Upper lobe of left lung (tissue), 6 donors: ENCODE measurements around the gene BNC2. TPM values are rescaled to one million over a fixed set of nuclear protein-coding genes. Genes with fewer than 3 reads are reported as not detected.

Experiments used
- ATAC-seq, 2 donors: fragments of 200-7000 bp; cut with Tn5 transposase; one replicate each; pipeline ENCODE4 v1.9.1; 2022; ENCODE audit warnings: mild to moderate bottlenecking in 2 of 2, moderate library complexity in 2 of 2; ENCODE audit not compliant: low FRiP score in 2 of 2
- DNase-seq, 2 donors: peaks; one replicate each; pipeline ENCODE4 v3.0.0-alpha.2; 2019 to 2020
- H3K27ac ChIP-seq, 4 donors: fragments of 200-600 bp; sonication (generic); one replicate each; pipeline ENCODE4 v1.5.1; 2016 to 2019
- H3K27me3 ChIP-seq, 4 donors: fragments of 200-600 bp; sonication (generic); one replicate each; pipeline ENCODE4 v1.5.1; 2017 to 2019
- H3K36me3 ChIP-seq, 4 donors: fragments of 200-600 bp; sonication (generic); one replicate each; pipeline ENCODE4 v1.5.1; 2016 to 2019
- H3K4me1 ChIP-seq, 4 donors: fragments of 200-600 bp; sonication (generic); one replicate each; pipeline ENCODE4 v1.5.1; 2018 to 2019
- H3K4me3 ChIP-seq, 4 donors: fragments of 200-600 bp; sonication (generic); one replicate each; pipeline ENCODE4 v1.5.1; 2017 to 2019; ENCODE audit warnings: mild to moderate bottlenecking in 2 of 4, moderate library complexity in 1 of 4
- H3K9me3 ChIP-seq, 4 donors: fragments of 200-600 bp; sonication (generic); one replicate each; pipeline ENCODE4 v1.5.1; 2018 to 2019
- CTCF ChIP-seq, 6 experiments: fragments of 450-650 bp in 4 of 6; fragments of 200-600 bp in 2 of 6; sonication (generic) in 2 of 6; IDR thresholded peaks; one replicate each; pipeline ENCODE4 v1.5.1; 2016 to 2019; ENCODE audit warnings: antibody characterized with exemption in 6 of 6
- EP300 ChIP-seq, 4 donors: sonication (generic); formaldehyde crosslinking; IDR thresholded peaks; one replicate each; pipeline ENCODE4 v1.5.1; 2017; ENCODE audit warnings: antibody characterized with exemption in 4 of 4, control low read depth in 2 of 4
- POLR2A ChIP-seq, 4 donors: fragments of 450-650 bp; IDR thresholded peaks; one replicate each; pipeline ENCODE4 v1.5.1; 2016 to 2017; ENCODE audit warnings: antibody characterized with exemption in 4 of 4, mild to moderate bottlenecking in 2 of 4
- POLR2AphosphoS5 ChIP-seq, 2 donors: sonication (generic); formaldehyde crosslinking; IDR thresholded peaks; one replicate each; pipeline ENCODE4 v1.5.1; 2017; ENCODE audit warnings: antibody characterized with exemption in 2 of 2
- WGBS, 2 donors: methylation state at CpG; one replicate each; pipeline ENCODE4 v1.1.5; 2017 to 2018; 5-methylcytosine and 5-hydroxymethylcytosine counted together
- total RNA-seq, 6 donors: library from RNA; depleted of rRNA in 4 of 6; stranded (reverse); fragments of >200 nt in 4 of 6; gene quantifications; one replicate each; pipeline versions ENCODE4 v1.1.0 to v1.2.1, GENCODE V29; 2016 to 2021
- donor health status: DM: no; HTN: no; CAD: no; lungs with moderate emphysema.
- donor health status: DM: no; HTN: yes; CAD: no; lungs with severe emphysema.

The BNC2 gene
- total RNA-seq, 6 donors from 2014 or later = 4.6 to 21.7 (median 10.7) TPM

GRCh38 chr9:16501141-16501540 lies 369.3 kb downstream of the BNC2 start:
- Histone ChIP-seq H3K4me1 (peaks cover 0 to 4% (median 1%) of the 10 kb centered on the region in 4 donors), H3K4me3 (no peak overlapping the region), H3K27ac (no peak overlapping the region), H3K9me3 (no peaks in the 10 kb centered on the region), H3K36me3 (no peaks in the 10 kb centered on the region), H3K27me3 (no peaks in the 10 kb centered on the region)
- TF ChIP-seq POLR2A (IDR thresholded peaks at IDR 0.05) (no peak), POLR2AphosphoS5 (IDR thresholded peaks at IDR 0.05) (no peak), CTCF (IDR thresholded peaks at IDR 0.05) (no peak), EP300 (IDR thresholded peaks at IDR 0.05) (no peak)
- WGBS, 2 donors = 92 to 94% methylated on average over 2 of the region's 2 CpGs
- DNase-seq (no peak), ATAC-seq (no peak)

GRCh38 chr9:16500386-16500785 lies 370.1 kb downstream of the BNC2 start:
- WGBS, 2 donors = 86 to 94% methylated on average over 2 of the region's 2 CpGs
- no peak for TF ChIP-seq EP300 (IDR thresholded peaks at IDR 0.05)
- no peak for TF ChIP-seq POLR2AphosphoS5 (IDR thresholded peaks at IDR 0.05)
- TF ChIP-seq POLR2A (IDR thresholded peaks at IDR 0.05) = no peak
- no peak for TF ChIP-seq CTCF (IDR thresholded peaks at IDR 0.05)
- ATAC-seq (no peak), DNase-seq (no peak)
- Histone ChIP-seq H3K27me3 (no peaks in the 10 kb centered on the region), H3K9me3 (no peaks in the 10 kb centered on the region), H3K4me3 (no peak overlapping the region), H3K27ac (no peak overlapping the region), H3K4me1 (peaks cover 0 to 3% (median 1%) of the 10 kb centered on the region in 4 donors), H3K36me3 (no peaks in the 10 kb centered on the region)

GRCh38 chr9:16499892-16500291 lies 370.6 kb downstream of the BNC2 start:
- no peak for TF ChIP-seq POLR2A (IDR thresholded peaks at IDR 0.05)
- TF ChIP-seq EP300 (IDR thresholded peaks at IDR 0.05) = no peak
- TF ChIP-seq CTCF (IDR thresholded peaks at IDR 0.05) = no peak
- TF ChIP-seq POLR2AphosphoS5 (IDR thresholded peaks at IDR 0.05) = no peak
- ATAC-seq (no peak), DNase-seq (no peak)
- no peaks in the 10 kb centered on the region for H3K36me3 ChIP-seq
- H3K27me3 ChIP-seq = no peaks in the 10 kb centered on the region
- H3K27ac ChIP-seq = no peak overlapping the region
- no peaks in the 10 kb centered on the region for H3K9me3 ChIP-seq
- no peak overlapping the region for H3K4me3 ChIP-seq
- peaks cover 0 to 2% (median 0%) of the 10 kb centered on the region in 4 donors for H3K4me1 ChIP-seq

GRCh38 chr9:16496908-16497307 lies 373.6 kb downstream of the BNC2 start:
- Histone ChIP-seq H3K4me1 (no peaks in the 10 kb centered on the region), H3K27me3 (no peaks in the 10 kb centered on the region), H3K4me3 (no peak overlapping the region), H3K36me3 (no peaks in the 10 kb centered on the region), H3K9me3 (no peaks in the 10 kb centered on the region), H3K27ac (no peak overlapping the region)
- no peak for DNase-seq
- no peak for ATAC-seq
- 86 to 93% methylated on average over 2 of the region's 2 CpGs for WGBS, 2 donors
- TF ChIP-seq EP300 (IDR thresholded peaks at IDR 0.05) = no peak

GRCh38 chr9:16487915-16488314 lies 382.6 kb downstream of the BNC2 start:
- H3K4me1 ChIP-seq = no peaks in the 10 kb centered on the region
- WGBS, 2 donors = 77 to 91% methylated on average over 7 of the region's 7 CpGs
- no peaks in the 10 kb centered on the region for H3K9me3 ChIP-seq
- no peak for ATAC-seq
- no peak overlapping the region for H3K27ac ChIP-seq
- DNase-seq = no peak
- no peaks in the 10 kb centered on the region for H3K36me3 ChIP-seq
- H3K4me3 ChIP-seq = no peak overlapping the region
- no peaks in the 10 kb centered on the region for H3K27me3 ChIP-seq
- TF ChIP-seq CTCF (IDR thresholded peaks at IDR 0.05) (no peak), EP300 (IDR thresholded peaks at IDR 0.05) (no peak), POLR2A (IDR thresholded peaks at IDR 0.05) (no peak), POLR2AphosphoS5 (IDR thresholded peaks at IDR 0.05) (no peak)
